Cardiac muscle cell (in vitro differentiated cells and primary cell): ENCODE data around the gene LIMCH1. TPM values are rescaled to one million over a fixed set of nuclear protein-coding genes. Genes with fewer than 3 reads are reported as not detected.

Source experiments
- DNase-seq, 2 donors: peaks; one replicate each; pipeline versions ENCODE4 v3.0.0 to v3.0.0-alpha.2; 2010 to 2017; ENCODE audit warnings: low read depth in 1 of 2, low spot score in 1 of 2
- H3K27ac ChIP-seq: fragments of 200-600 bp; sonication (generic); 2 replicates; pipeline ENCODE4 v1.5.1; 2016
- H3K27me3 ChIP-seq: fragments of 200-600 bp; sonication (generic); 2 replicates; pipeline ENCODE4 v1.6.0; 2016; ENCODE audit warnings: control low read depth
- H3K36me3 ChIP-seq: fragments of 200-600 bp; sonication (generic); 2 replicates; pipeline ENCODE4 v1.5.1; 2016; ENCODE audit warnings: control low read depth
- H3K4me1 ChIP-seq: fragments of 200-600 bp; sonication (generic); 2 replicates; pipeline ENCODE4 v1.8.1; 2017; ENCODE audit warnings: low read depth, mild to moderate bottlenecking, mixed run types
- H3K4me3 ChIP-seq: fragments of 200-600 bp; sonication (generic); 2 replicates; pipeline ENCODE4 v1.5.1; 2016; ENCODE audit warnings: mild to moderate bottlenecking
- H3K9me3 ChIP-seq: fragments of 200-600 bp; sonication (generic); 2 replicates; pipeline ENCODE4 v1.5.1; 2017; ENCODE audit warnings: low read depth, mild to moderate bottlenecking, control low read depth
- polyA plus RNA-seq: library from polyadenylated mRNA; unstranded; fragments of >200 nt; fragmentation: Nextera tagmentation; extraction: Ambion mirVana; gene quantifications from 2 replicates; pipeline ENCODE4 v1.2.1, GENCODE V29; 2016
- total RNA-seq: library from RNA; depleted of rRNA; stranded (reverse); fragments of >200 nt; gene quantifications from 2 replicates; pipeline ENCODE4 v1.2.3, GENCODE V29; 2016
- TF ChIP-seq, protein P1 (sequence below): IDR thresholded peaks from 2 replicates; pipeline ENCODE4 v1.5.1; 2012; ENCODE audit warnings: low read depth, mild to moderate bottlenecking, low read length

Gene LIMCH1
- total and polyA plus RNA-seq, 2 experiments from 2014 or later = 2.8 to 4.5 TPM

GRCh38 chr4:41505161-41505661, 32.7 kb upstream of the LIMCH1 start:
- Histone ChIP-seq H3K9me3 (no peaks in the 10 kb centered on the region), H3K27me3 (no peaks in the 10 kb centered on the region), H3K4me3 (no peak overlapping the region), H3K36me3 (no peaks in the 10 kb centered on the region), H3K4me1 (no peaks in the 10 kb centered on the region), H3K27ac (no peak overlapping the region)
- DNase-seq = no peak
- TF ChIP-seq, protein P1, sequence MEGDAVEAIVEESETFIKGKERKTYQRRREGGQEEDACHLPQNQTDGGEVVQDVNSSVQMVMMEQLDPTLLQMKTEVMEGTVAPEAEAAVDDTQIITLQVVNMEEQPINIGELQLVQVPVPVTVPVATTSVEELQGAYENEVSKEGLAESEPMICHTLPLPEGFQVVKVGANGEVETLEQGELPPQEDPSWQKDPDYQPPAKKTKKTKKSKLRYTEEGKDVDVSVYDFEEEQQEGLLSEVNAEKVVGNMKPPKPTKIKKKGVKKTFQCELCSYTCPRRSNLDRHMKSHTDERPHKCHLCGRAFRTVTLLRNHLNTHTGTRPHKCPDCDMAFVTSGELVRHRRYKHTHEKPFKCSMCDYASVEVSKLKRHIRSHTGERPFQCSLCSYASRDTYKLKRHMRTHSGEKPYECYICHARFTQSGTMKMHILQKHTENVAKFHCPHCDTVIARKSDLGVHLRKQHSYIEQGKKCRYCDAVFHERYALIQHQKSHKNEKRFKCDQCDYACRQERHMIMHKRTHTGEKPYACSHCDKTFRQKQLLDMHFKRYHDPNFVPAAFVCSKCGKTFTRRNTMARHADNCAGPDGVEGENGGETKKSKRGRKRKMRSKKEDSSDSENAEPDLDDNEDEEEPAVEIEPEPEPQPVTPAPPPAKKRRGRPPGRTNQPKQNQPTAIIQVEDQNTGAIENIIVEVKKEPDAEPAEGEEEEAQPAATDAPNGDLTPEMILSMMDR = no peak

- DNase-seq = no peak
- Histone ChIP-seq H3K36me3 (no peaks in the 10 kb centered on the region), H3K4me1 (no peaks in the 10 kb centered on the region), H3K9me3 (no peaks in the 10 kb centered on the region), H3K27me3 (no peaks in the 10 kb centered on the region), H3K27ac (no peak overlapping the region), H3K4me3 (no peak overlapping the region)
- TF ChIP-seq, protein P1 = no peak
Measured at GRCh38 chr4:41506130-41506529, 31.8 kb upstream of the LIMCH1 start.

- H3K27ac ChIP-seq = no peak overlapping the region
- no peaks in the 10 kb centered on the region for H3K36me3 ChIP-seq
Measured at GRCh38 chr4:41507291-41507947, 30.5 kb upstream of the LIMCH1 start.

GRCh38 chr4:41509451-41509866, 28.5 kb upstream of the LIMCH1 start:
- no peak overlapping the region for H3K4me3 ChIP-seq
- TF ChIP-seq, protein P1 = no peak
- no peaks in the 10 kb centered on the region for H3K36me3 ChIP-seq
- H3K9me3 ChIP-seq = no peaks in the 10 kb centered on the region
- peaks cover 4% of the 10 kb centered on the region for H3K27me3 ChIP-seq
- H3K4me1 ChIP-seq = no peaks in the 10 kb centered on the region
- H3K27ac ChIP-seq = no peak overlapping the region
- DNase-seq = no peak

More at GRCh38 chr4:41507291-41507947, 30.5 kb upstream of the LIMCH1 start:
- peak in 1 of 2 donors; percentile 53 for DNase-seq
- Histone ChIP-seq H3K9me3 (no peaks in the 10 kb centered on the region), H3K27me3 (no peaks in the 10 kb centered on the region), H3K4me1 (no peaks in the 10 kb centered on the region), H3K4me3 (no peak overlapping the region)
- TF ChIP-seq, protein P1 = no peak

DNA sequence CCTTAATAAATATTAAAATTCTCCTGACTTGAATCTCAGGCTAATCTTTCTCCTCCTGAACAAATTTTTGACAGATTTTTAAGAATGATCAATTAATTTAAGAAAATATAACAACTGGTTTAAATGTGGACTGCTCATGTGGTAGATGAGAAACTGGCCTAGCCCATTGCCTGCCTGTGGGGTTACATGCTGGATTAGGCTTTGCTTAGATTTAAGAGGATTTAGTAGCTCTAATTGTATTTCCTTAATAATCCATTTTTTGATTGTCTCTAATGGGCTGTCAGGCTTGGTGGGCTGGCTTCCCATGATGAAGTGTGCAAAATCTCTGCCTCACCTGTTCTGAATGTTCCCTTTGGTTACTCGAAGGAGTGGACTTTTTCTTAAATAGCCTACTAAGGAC, 27.8 kb upstream of the LIMCH1 start:
- Histone ChIP-seq H3K9me3 (no peaks in the 10 kb centered on the region), H3K4me3 (no peak overlapping the region), H3K27ac (no peak overlapping the region), H3K4me1 (no peaks in the 10 kb centered on the region), H3K36me3 (no peaks in the 10 kb centered on the region), H3K27me3 (peaks cover 11% of the 10 kb centered on the region)
- TF ChIP-seq, protein P1 = no peak
- no peak for DNase-seq
